ENCODE results near the gene SRD5A1. TPM values are rescaled to one million over a fixed set of nuclear protein-coding genes. Genes with fewer than 3 reads are reported as not detected.

SRD5A1 gene
- total RNA-seq, 1 experiment from 2014 or later, result 19.5 TPM

DNA sequence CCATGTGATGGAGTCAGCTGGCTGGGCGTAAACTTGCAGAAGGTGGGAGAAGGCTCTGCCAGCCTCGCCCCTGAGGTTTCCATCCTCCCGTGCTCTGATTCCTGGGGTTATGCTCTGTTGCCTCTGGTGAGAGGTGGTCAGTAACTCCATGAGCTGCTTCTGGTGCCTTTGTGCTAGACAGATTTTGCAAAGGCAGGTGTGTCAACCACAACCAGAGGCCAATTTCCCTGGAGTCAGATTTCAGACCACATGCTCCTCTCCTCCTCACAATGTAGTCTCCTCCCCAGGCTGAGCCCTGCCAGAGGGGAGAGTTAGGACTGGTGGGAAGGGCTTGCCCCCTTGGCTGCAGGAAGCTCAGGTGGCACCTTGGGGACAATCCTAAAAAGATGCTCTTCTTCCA is 41.2 kb downstream of the SRD5A1 start:
- peaks cover 4% of the 10 kb centered on the region; the same call in 1 of the 2 replicates for H3K4me1 ChIP-seq (ENCODE audit: low read length)
- H3K9me3 ChIP-seq (ENCODE audit: low read length), result no peaks in the 10 kb centered on the region
- no peaks in the 10 kb centered on the region for H3K79me2 ChIP-seq (ENCODE audit: low read length)
- H3K27me3 ChIP-seq (ENCODE audit: low read length), result no peaks in the 10 kb centered on the region
- no peak for DNase-seq
- H3K4me3 ChIP-seq (ENCODE audit: low read length), result no peak overlapping the region
- H3K36me3 ChIP-seq (ENCODE audit: insufficient read depth, low read length), result no peaks in the 10 kb centered on the region; the same call in 1 of the 2 replicates
- H3K9me2 ChIP-seq (replicated peaks; ENCODE audit: insufficient read depth, low read length), result no peaks in the 10 kb centered on the region; the same call in 1 of the 2 replicates
- H3K4me2 ChIP-seq (ENCODE audit: low read depth, low read length, poor library complexity, severe bottlenecking), result no peak overlapping the region
- H3K27ac ChIP-seq (ENCODE audit: low read length), result no peak overlapping the region
- H2AFZ ChIP-seq (ENCODE audit: low read length), result no peak overlapping the region
- H4K20me1 ChIP-seq (ENCODE audit: insufficient read depth, low read depth, low read length), result no peaks in the 10 kb centered on the region
- H3K9ac ChIP-seq (ENCODE audit: low read length), result no peak overlapping the region

GRCh38 chr5:6674886-6675285 is 41.6 kb downstream of the SRD5A1 start:
- H2AFZ ChIP-seq (ENCODE audit: low read length), result no peak overlapping the region
- no peak for DNase-seq
- no peak overlapping the region for H3K4me3 ChIP-seq (ENCODE audit: low read length)
- H3K9me2 ChIP-seq (replicated peaks; ENCODE audit: insufficient read depth, low read length), result no peaks in the 10 kb centered on the region; the same call in 1 of the 2 replicates
- H3K9ac ChIP-seq (ENCODE audit: low read length), result no peak overlapping the region
- no peaks in the 10 kb centered on the region for H3K79me2 ChIP-seq (ENCODE audit: low read length)
- H4K20me1 ChIP-seq (ENCODE audit: insufficient read depth, low read depth, low read length), result no peaks in the 10 kb centered on the region
- H3K36me3 ChIP-seq (ENCODE audit: insufficient read depth, low read length), result no peaks in the 10 kb centered on the region
- H3K4me2 ChIP-seq (ENCODE audit: low read depth, low read length, poor library complexity, severe bottlenecking), result no peak overlapping the region
- no peaks in the 10 kb centered on the region for H3K27me3 ChIP-seq (ENCODE audit: low read length)
- H3K9me3 ChIP-seq (ENCODE audit: low read length), result no peaks in the 10 kb centered on the region
- peaks cover 4% of the 10 kb centered on the region; the same call in 1 of the 2 replicates for H3K4me1 ChIP-seq (ENCODE audit: low read length)
- H3K27ac ChIP-seq (ENCODE audit: low read length), result no peak overlapping the region

GRCh38 chr5:6675784-6676491 is 42.7 kb downstream of the SRD5A1 start:
- Histone ChIP-seq H3K27ac (ENCODE audit: low read length) (no peak overlapping the region), H3K9ac (ENCODE audit: low read length) (no peak overlapping the region), H3K4me1 (ENCODE audit: low read length) (peaks cover 4% of the 10 kb centered on the region; the same call in 1 of the 2 replicates), H3K27me3 (ENCODE audit: low read length) (no peaks in the 10 kb centered on the region), H3K79me2 (ENCODE audit: low read length) (no peaks in the 10 kb centered on the region), H3K9me2 (replicated peaks; ENCODE audit: insufficient read depth, low read length) (no peaks in the 10 kb centered on the region; the same call in 1 of the 2 replicates), H3K36me3 (ENCODE audit: insufficient read depth, low read length) (no peaks in the 10 kb centered on the region), H3K4me3 (ENCODE audit: low read length) (no peak overlapping the region), H2AFZ (ENCODE audit: low read length) (no peak overlapping the region), H3K4me2 (ENCODE audit: low read depth, low read length, poor library complexity, severe bottlenecking) (no peak overlapping the region), H4K20me1 (ENCODE audit: insufficient read depth, low read depth, low read length) (no peaks in the 10 kb centered on the region), H3K9me3 (ENCODE audit: low read length) (no peaks in the 10 kb centered on the region)
- no peak for DNase-seq

DNA sequence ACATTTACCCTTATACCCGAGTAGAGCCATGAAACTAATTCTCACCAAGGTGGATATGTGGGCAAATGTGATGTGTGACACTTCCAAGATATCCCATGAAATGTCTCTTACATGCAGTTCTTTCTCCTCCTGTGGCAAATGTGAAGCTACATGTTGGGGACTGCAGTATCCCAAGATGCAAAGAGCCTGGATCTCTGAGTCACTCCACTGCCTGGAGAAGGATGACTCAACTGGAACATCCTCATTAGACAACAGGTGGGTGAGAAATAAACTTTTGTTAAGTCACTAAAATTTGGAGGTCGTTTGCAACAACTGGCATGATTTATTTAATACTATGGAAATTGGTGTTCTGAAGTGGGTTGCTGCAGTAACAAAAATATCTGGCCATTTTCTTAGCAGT is 43.5 kb downstream of the SRD5A1 start:
- H4K20me1 ChIP-seq (ENCODE audit: insufficient read depth, low read depth, low read length), result no peaks in the 10 kb centered on the region
- no peaks in the 10 kb centered on the region for H3K9me3 ChIP-seq (ENCODE audit: low read length)
- no peak overlapping the region for H3K9ac ChIP-seq (ENCODE audit: low read length)
- no peak overlapping the region for H3K4me3 ChIP-seq (ENCODE audit: low read length)
- H3K9me2 ChIP-seq (replicated peaks; ENCODE audit: insufficient read depth, low read length), result no peaks in the 10 kb centered on the region; the same call in 1 of the 2 replicates
- H3K27ac ChIP-seq (ENCODE audit: low read length), result no peak overlapping the region
- no peak for DNase-seq
- no peak overlapping the region for H3K4me2 ChIP-seq (ENCODE audit: low read depth, low read length, poor library complexity, severe bottlenecking)
- peaks cover 4% of the 10 kb centered on the region; the same call in 1 of the 2 replicates for H3K4me1 ChIP-seq (ENCODE audit: low read length)
- H3K27me3 ChIP-seq (ENCODE audit: low read length), result no peaks in the 10 kb centered on the region
- no peak overlapping the region for H2AFZ ChIP-seq (ENCODE audit: low read length)
- H3K79me2 ChIP-seq (ENCODE audit: low read length), result no peaks in the 10 kb centered on the region
- no peaks in the 10 kb centered on the region for H3K36me3 ChIP-seq (ENCODE audit: insufficient read depth, low read length)

GRCh38 chr5:6678385-6678784 is 45.1 kb downstream of the SRD5A1 start:
- H3K9me2 ChIP-seq (replicated peaks; ENCODE audit: insufficient read depth, low read length), result no peaks in the 10 kb centered on the region; the same call in 1 of the 2 replicates
- H3K4me3 ChIP-seq (ENCODE audit: low read length), result no peak overlapping the region
- H3K79me2 ChIP-seq (ENCODE audit: low read length), result no peaks in the 10 kb centered on the region
- no peak overlapping the region for H3K9ac ChIP-seq (ENCODE audit: low read length)
- no peaks in the 10 kb centered on the region for H3K27me3 ChIP-seq (ENCODE audit: low read length)
- DNase-seq, result no peak
- no peaks in the 10 kb centered on the region for H3K9me3 ChIP-seq (ENCODE audit: low read length)
- no peaks in the 10 kb centered on the region for H4K20me1 ChIP-seq (ENCODE audit: insufficient read depth, low read depth, low read length)
- H2AFZ ChIP-seq (ENCODE audit: low read length), result no peak overlapping the region
- H3K4me2 ChIP-seq (ENCODE audit: low read depth, low read length, poor library complexity, severe bottlenecking), result no peak overlapping the region
- H3K4me1 ChIP-seq (ENCODE audit: low read length), result peaks cover 4% of the 10 kb centered on the region; the same call in 1 of the 2 replicates
- H3K36me3 ChIP-seq (ENCODE audit: insufficient read depth, low read length), result no peaks in the 10 kb centered on the region
- H3K27ac ChIP-seq (ENCODE audit: low read length), result no peak overlapping the region

GRCh38 chr5:6680922-6681321 is 47.7 kb downstream of the SRD5A1 start:
- H2AFZ ChIP-seq (ENCODE audit: low read length), result no peak overlapping the region
- no peak for DNase-seq
- H3K4me1 ChIP-seq (ENCODE audit: low read length), result no peaks in the 10 kb centered on the region
- H3K9me3 ChIP-seq (ENCODE audit: low read length), result no peaks in the 10 kb centered on the region
- no peak overlapping the region for H3K4me2 ChIP-seq (ENCODE audit: low read depth, low read length, poor library complexity, severe bottlenecking)
- H3K27ac ChIP-seq (ENCODE audit: low read length), result no peak overlapping the region
- no peak overlapping the region for H3K9ac ChIP-seq (ENCODE audit: low read length)
- H3K27me3 ChIP-seq (ENCODE audit: low read length), result no peaks in the 10 kb centered on the region
- H3K36me3 ChIP-seq (ENCODE audit: insufficient read depth, low read length), result no peaks in the 10 kb centered on the region
- no peak overlapping the region for H3K4me3 ChIP-seq (ENCODE audit: low read length)
- no peaks in the 10 kb centered on the region; the same call in 1 of the 2 replicates for H3K9me2 ChIP-seq (replicated peaks; ENCODE audit: insufficient read depth, low read length)
- H3K79me2 ChIP-seq (ENCODE audit: low read length), result no peaks in the 10 kb centered on the region
- H4K20me1 ChIP-seq (ENCODE audit: insufficient read depth, low read depth, low read length), result no peaks in the 10 kb centered on the region

DNA sequence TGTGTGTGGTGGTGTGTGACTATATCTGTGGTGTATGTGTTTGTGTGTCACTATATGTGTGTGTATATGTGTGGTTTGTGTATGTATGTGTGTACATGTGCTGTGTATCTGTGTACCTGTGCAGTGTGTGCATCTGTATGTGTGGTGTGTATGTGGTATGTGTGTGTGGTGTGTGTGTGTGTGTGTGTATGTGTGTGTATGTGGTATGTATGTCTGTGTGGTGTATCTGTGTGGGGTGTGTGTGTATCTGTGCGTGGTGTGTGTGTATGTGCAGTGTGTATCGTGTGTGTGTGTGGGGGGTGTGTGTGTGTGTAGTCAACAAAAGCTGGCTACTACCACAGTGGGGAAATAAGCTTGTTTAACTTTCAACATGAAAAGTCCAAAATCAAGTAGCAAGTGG is 48.4 kb downstream of the SRD5A1 start:
- H2AFZ ChIP-seq (ENCODE audit: low read length), result no peak overlapping the region

DNA sequence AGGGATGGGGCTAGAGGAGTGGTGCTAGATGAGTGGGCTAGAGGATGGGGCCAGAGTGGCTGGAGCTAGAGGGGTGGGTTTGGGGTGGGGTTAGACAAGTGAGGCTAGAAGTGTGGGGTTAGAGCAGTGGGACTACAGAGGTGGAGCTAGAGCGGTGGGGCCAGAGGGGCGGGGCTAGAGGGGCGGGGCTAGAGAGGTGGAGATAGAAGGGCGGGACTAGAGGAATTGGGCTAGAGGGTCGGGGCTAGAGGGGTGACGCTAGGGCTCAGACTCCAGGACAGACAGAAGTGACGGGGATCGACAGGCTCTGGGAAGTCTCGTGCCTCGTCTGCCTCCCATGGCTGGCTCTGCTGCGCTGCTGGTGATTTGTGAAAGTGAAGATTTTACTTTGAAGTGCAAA is 49.0 kb downstream of the SRD5A1 start:
- Histone ChIP-seq H4K20me1 (ENCODE audit: insufficient read depth, low read depth, low read length) (no peaks in the 10 kb centered on the region), H2AFZ (ENCODE audit: low read length) (no peak overlapping the region), H3K9me2 (replicated peaks; ENCODE audit: insufficient read depth, low read length) (no peaks in the 10 kb centered on the region)

More for the DNA sequence above, 48.4 kb downstream of the SRD5A1 start:
- Histone ChIP-seq H3K4me2 (ENCODE audit: low read depth, low read length, poor library complexity, severe bottlenecking) (no peak overlapping the region), H3K9me3 (ENCODE audit: low read length) (no peaks in the 10 kb centered on the region), H3K79me2 (ENCODE audit: low read length) (no peaks in the 10 kb centered on the region), H3K27ac (ENCODE audit: low read length) (no peak overlapping the region), H3K4me3 (ENCODE audit: low read length) (no peak overlapping the region), H3K36me3 (ENCODE audit: insufficient read depth, low read length) (no peaks in the 10 kb centered on the region), H3K4me1 (ENCODE audit: low read length) (no peaks in the 10 kb centered on the region), H3K9me2 (replicated peaks; ENCODE audit: insufficient read depth, low read length) (no peaks in the 10 kb centered on the region), H4K20me1 (ENCODE audit: insufficient read depth, low read depth, low read length) (no peaks in the 10 kb centered on the region), H3K27me3 (ENCODE audit: low read length) (no peaks in the 10 kb centered on the region), H3K9ac (ENCODE audit: low read length) (no peak overlapping the region)
- DNase-seq, result no peak

More for the DNA sequence above, 49.0 kb downstream of the SRD5A1 start:
- Histone ChIP-seq H3K36me3 (ENCODE audit: insufficient read depth, low read length) (no peaks in the 10 kb centered on the region), H3K4me3 (ENCODE audit: low read length) (no peak overlapping the region), H3K9ac (ENCODE audit: low read length) (no peak overlapping the region), H3K4me2 (ENCODE audit: low read depth, low read length, poor library complexity, severe bottlenecking) (no peak overlapping the region), H3K27me3 (ENCODE audit: low read length) (no peaks in the 10 kb centered on the region), H3K4me1 (ENCODE audit: low read length) (no peaks in the 10 kb centered on the region), H3K27ac (ENCODE audit: low read length) (no peak overlapping the region), H3K79me2 (ENCODE audit: low read length) (no peaks in the 10 kb centered on the region), H3K9me3 (ENCODE audit: low read length) (no peaks in the 10 kb centered on the region)
- DNase-seq, result no peak
